LNCAP (cell line): ENCODE measurements around the gene CDH13.

ENCODE experiments used
- CTCF ChIP-seq: fragments of 450-650 bp; IDR thresholded peaks from 2 replicates; pipeline ENCODE4 v1.5.1; 2017; ENCODE audit warnings: mild to moderate bottlenecking

CDH13 gene

GRCh38 chr16:83813823-83814658, 1187.3 kb downstream of the CDH13 start:
- no peak for TF ChIP-seq CTCF

GRCh38 chr16:83814659-83814985, 1187.9 kb downstream of the CDH13 start:
- TF ChIP-seq CTCF: no peak

GRCh38 chr16:83817022-83817421, 1190.3 kb downstream of the CDH13 start:
- TF ChIP-seq CTCF: no peak

GRCh38 chr16:83818276-83818675, 1191.5 kb downstream of the CDH13 start:
- TF ChIP-seq CTCF: no peak

- TF ChIP-seq CTCF: no peak
Measured at GRCh38 chr16:83819361-83819760, 1192.6 kb downstream of the CDH13 start.

GRCh38 chr16:83826146-83826913, 1199.6 kb downstream of the CDH13 start:
- peak; percentile 94 for TF ChIP-seq CTCF

- TF ChIP-seq CTCF: no peak
Measured at GRCh38 chr16:83830091-83830768, 1203.5 kb downstream of the CDH13 start.
